ENCODE data around the gene CD300LD. TPM values are rescaled to one million over a fixed set of nuclear protein-coding genes. Genes with fewer than 3 reads are reported as not detected.
"Not testable (repeated sequence)": the region's sequence is repeated elsewhere in the genome, so short reads cannot be mapped to it uniquely, and the experiment has no call there.

The CD300LD gene
- not detected for total RNA-seq

GRCh38 chr17:74592087-74592990 is at the start of gene CD300LD:
TSS of gene CD300LD (minus strand) at chr17:74592283. CDS start at chr17:74592202, 81 bp downstream.
- DNase-seq (ENCODE audit: low spot score), result no peak

- DNase-seq (ENCODE audit: low spot score), result no peak
Observed at GRCh38 chr17:74641224-74641957, 49.3 kb upstream of the CD300LD start.

GRCh38 chr17:74639704-74640151 is 47.6 kb upstream of the CD300LD start:
- no peak for DNase-seq (ENCODE audit: low spot score)

- no peak for DNase-seq (ENCODE audit: low spot score)
Observed at GRCh38 chr17:74637926-74638325, 45.8 kb upstream of the CD300LD start.

- DNase-seq (ENCODE audit: low spot score), result no peak
Observed at GRCh38 chr17:74637265-74637664, 45.2 kb upstream of the CD300LD start.

GRCh38 chr17:74636541-74637085 is 44.5 kb upstream of the CD300LD start:
- DNase-seq (ENCODE audit: low spot score), result not testable (repeated sequence)

- DNase-seq (ENCODE audit: low spot score), result no peak
Observed at GRCh38 chr17:74635418-74635817, 43.3 kb upstream of the CD300LD start.

- DNase-seq (ENCODE audit: low spot score), result no peak
Observed at GRCh38 chr17:74633326-74633725, 41.2 kb upstream of the CD300LD start.

GRCh38 chr17:74632617-74633016 is 40.5 kb upstream of the CD300LD start:
- DNase-seq (ENCODE audit: low spot score), result no peak

- no peak for DNase-seq (ENCODE audit: low spot score)
Observed at GRCh38 chr17:74631468-74632450, 39.7 kb upstream of the CD300LD start.

- not testable (repeated sequence) for DNase-seq (ENCODE audit: low spot score)
Observed at GRCh38 chr17:74630251-74630650, 38.2 kb upstream of the CD300LD start.

- DNase-seq (ENCODE audit: low spot score), result no peak
Observed at GRCh38 chr17:74625661-74626060, 33.6 kb upstream of the CD300LD start.

- DNase-seq (ENCODE audit: low spot score), result no peak
Observed at GRCh38 chr17:74624131-74624530, 32.0 kb upstream of the CD300LD start.

- no peak for DNase-seq (ENCODE audit: low spot score)
Observed at GRCh38 chr17:74623693-74624093, 31.6 kb upstream of the CD300LD start, which contains the start of gene CD300E. TSS of gene CD300E (minus strand) at chr17:74623738. CDS start at chr17:74623621, 117 bp downstream.

- DNase-seq (ENCODE audit: low spot score), result no peak
Observed at GRCh38 chr17:74619077-74619673, 27.1 kb upstream of the CD300LD start.

GRCh38 chr17:74618451-74618850 is 26.4 kb upstream of the CD300LD start:
- DNase-seq (ENCODE audit: low spot score), result no peak

GRCh38 chr17:74616696-74617095 is 24.6 kb upstream of the CD300LD start:
- no peak for DNase-seq (ENCODE audit: low spot score)

- DNase-seq (ENCODE audit: low spot score), result no peak
Observed at GRCh38 chr17:74612046-74612445, 20.0 kb upstream of the CD300LD start.

GRCh38 chr17:74610108-74610507 is 18.0 kb upstream of the CD300LD start:
- DNase-seq (ENCODE audit: low spot score), result no peak

- no peak for DNase-seq (ENCODE audit: low spot score)
Observed at GRCh38 chr17:74608511-74608910, 16.4 kb upstream of the CD300LD start.

- DNase-seq (ENCODE audit: low spot score), result no peak
Observed at GRCh38 chr17:74607221-74607620, 15.1 kb upstream of the CD300LD start.
